Measurements from ENCODE around the gene SLC6A8.
"Not testable (repeated sequence)": the region's sequence is repeated elsewhere in the genome, so short reads cannot be mapped to it uniquely, and the experiment has no call there.

SLC6A8 gene

DNA sequence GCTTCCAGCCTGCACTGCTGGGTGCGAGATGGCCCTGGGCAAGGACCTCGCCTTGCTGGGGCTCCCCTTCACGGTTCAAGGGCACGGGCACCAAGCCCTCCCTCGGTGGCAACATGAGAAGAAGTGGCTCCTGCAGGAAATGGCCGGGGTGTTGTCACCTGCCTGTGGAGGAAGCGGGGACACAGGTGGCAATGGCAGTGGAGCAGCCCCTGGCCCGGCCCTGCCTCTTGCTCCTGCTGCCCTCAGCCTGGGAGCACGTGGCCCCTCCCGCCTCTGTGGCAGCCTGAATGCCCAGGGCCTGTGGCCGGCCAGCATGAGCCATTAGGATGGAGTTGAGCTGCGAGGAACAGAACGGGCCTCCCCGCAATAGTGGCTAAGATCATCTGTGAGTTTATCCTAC is 53.7 kb downstream of the SLC6A8 start:
- H3K4me3 ChIP-seq (ENCODE audit: control insufficient read depth, low read depth, low read length) = no peak overlapping the region
- no peak for TF ChIP-seq CTCF (IDR thresholded peaks at IDR 0.05; ENCODE audit: control insufficient read depth, insufficient read depth, low read depth, low read length, missing control alignments)

DNA sequence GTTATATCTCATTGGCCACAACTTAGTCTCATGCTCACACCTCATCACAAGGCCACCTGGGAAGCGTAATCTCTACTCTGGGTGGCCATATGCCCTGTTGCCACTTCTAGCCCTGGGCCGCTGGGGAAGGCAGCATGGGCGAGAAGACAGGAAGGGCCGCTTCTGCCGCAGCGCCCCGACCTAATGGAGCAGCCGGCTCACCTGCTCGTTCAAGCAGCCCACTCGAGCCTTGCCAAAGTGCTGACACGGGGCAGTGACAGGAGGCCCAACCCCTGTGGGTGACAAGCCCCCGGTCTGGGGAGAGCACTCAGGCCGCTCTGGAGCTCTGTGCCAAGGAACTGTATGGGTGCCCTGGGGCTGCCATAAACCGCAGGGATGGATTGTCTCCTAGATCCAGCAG is 54.4 kb downstream of the SLC6A8 start:
- not testable (repeated sequence) for H3K4me3 ChIP-seq (ENCODE audit: control insufficient read depth, low read depth, low read length); DNase-seq (ENCODE audit: low read depth)

More for the DNA sequence above, 53.7 kb downstream of the SLC6A8 start:
- DNase-seq (ENCODE audit: low read depth) = no peak

DNA sequence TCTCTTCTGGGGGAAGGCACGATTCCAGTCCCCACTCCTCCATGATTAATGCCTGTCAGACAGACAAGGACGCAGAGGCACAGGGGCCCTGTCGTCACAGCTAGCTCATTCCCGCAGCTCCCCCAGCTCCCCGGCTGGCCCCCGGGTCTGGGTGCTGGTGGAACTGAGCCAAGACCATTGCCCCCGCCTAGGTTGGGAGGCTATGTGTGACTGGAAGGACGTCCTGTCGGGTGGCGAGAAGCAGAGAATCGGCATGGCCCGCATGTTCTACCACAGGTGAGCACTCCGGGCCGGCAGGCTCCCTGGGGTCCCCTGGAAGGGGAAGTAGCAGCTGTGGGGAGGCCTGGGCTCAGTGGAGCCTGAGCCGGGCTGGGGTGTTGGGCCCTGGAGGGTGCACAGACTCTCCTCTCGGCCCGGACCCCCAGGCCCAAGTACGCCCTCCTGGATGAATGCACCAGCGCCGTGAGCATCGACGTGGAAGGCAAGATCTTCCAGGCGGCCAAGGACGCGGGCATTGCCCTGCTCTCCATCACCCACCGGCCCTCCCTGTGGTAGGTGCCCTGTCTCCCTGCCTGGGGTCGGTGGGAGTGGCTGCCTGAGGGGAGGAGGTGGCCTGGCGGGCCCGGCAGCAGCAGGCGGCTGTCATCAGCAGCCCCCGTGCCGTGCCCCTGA is 55.2 kb downstream of the SLC6A8 start:
- not testable (repeated sequence) for DNase-seq (ENCODE audit: low read depth); H3K4me3 ChIP-seq (ENCODE audit: control insufficient read depth, low read depth, low read length)

DNA sequence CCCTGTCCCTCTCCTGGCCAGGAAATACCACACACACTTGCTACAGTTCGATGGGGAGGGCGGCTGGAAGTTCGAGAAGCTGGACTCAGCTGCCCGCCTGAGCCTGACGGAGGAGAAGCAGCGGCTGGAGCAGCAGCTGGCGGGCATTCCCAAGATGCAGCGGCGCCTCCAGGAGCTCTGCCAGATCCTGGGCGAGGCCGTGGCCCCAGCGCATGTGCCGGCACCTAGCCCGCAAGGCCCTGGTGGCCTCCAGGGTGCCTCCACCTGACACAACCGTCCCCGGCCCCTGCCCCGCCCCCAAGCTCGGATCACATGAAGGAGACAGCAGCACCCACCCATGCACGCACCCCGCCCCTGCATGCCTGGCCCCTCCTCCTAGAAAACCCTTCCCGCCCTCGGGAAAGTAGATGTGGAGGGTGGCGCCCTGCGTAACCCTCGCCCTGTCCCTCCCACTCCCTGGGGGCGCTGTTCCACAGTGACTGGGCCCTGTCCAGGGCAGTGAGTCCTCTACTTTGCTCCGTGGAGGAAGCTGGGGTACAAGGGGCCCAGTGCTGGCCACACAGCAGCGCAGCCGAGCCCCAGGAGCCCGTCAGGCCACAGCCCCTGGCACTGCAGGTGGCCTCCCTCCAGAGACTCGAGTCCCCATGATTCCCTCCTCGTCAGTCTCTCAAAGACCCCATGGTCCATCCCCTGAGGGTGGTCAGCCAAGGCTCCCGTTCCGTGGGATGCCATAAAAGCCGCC is 55.9 kb downstream of the SLC6A8 start:
- DNase-seq (ENCODE audit: low read depth) = not testable (repeated sequence)

GRCh38 chrX:153744210-153745066 is 56.7 kb downstream of the SLC6A8 start:
- H3K4me3 ChIP-seq (ENCODE audit: control insufficient read depth, low read depth, low read length) = no peak overlapping the region
- no peak for DNase-seq (ENCODE audit: low read depth)
- TF ChIP-seq CTCF (IDR thresholded peaks at IDR 0.05; ENCODE audit: control insufficient read depth, insufficient read depth, low read depth, low read length, missing control alignments) = no peak

More for the DNA sequence above, 55.9 kb downstream of the SLC6A8 start:
- H3K4me3 ChIP-seq (ENCODE audit: control insufficient read depth, low read depth, low read length) = not testable (repeated sequence)

- not testable (repeated sequence) for H3K4me3 ChIP-seq (ENCODE audit: control insufficient read depth, low read depth, low read length); DNase-seq (ENCODE audit: low read depth)
These were observed 57.3 kb downstream of the SLC6A8 start for GRCh38 chrX:153745067-153745433.

Measured in AG09309 (cell line).